HepG2 (cell line): ENCODE results near the gene ADGRG6. TPM values are rescaled to one million over a fixed set of nuclear protein-coding genes. Genes with fewer than 3 reads are reported as not detected.
A peak's percentile ranks its signal among the peaks of the same experiment; 100 is the strongest.

Source experiments
- ATAC-seq: fragments of 200-7000 bp; cut with Tn5 transposase; 3 replicates; pipeline ENCODE4 v1.9.1; 2020; ENCODE audit warnings: mild to moderate bottlenecking, moderate library complexity
- BruUV-seq: library from RNA; stranded (reverse); fragments of 400-500 nt; replicated peaks from 2 replicates; lab custom pipeline; 2021; lab: Mats Ljungman, UMichigan
- CTCF ChIA-PET: fragments of 300-600 bp; formaldehyde crosslinking; extraction: SDS; loops from one replicate; lab custom pipeline; 2021; ENCODE audit warnings: low total read pairs, inconsistent platforms, low intra/inter-chr PET ratio; lab: Yijun Ruan, JAX
- POLR2A ChIA-PET: fragments of 350-600 bp; sonication (Branson Sonifier 250); formaldehyde crosslinking; loops from one replicate; lab custom pipeline; 2020; ENCODE audit warnings: antibody characterized with exemption, inconsistent platforms; lab: Yijun Ruan, JAX
- DNase-seq: peaks from one replicate; pipeline ENCODE4 v3.0.0-alpha.2; 2015; ENCODE audit warnings: low spot score
- FAIRE-seq: peaks from 3 replicates; lab custom pipeline; 2011; peaks lifted over from hg19 to GRCh38; lab: Jason Lieb, UNC
- H2AFZ ChIP-seq: one replicate; pipeline ENCODE4 v1.6.1; 2011; ENCODE audit warnings: low read length, inconsistent platforms
- H3K27ac ChIP-seq: fragments of 300-600 bp; 3 replicates; pipeline ENCODE4 v1.8.0; 2011; ENCODE audit warnings: mixed run types, mild to moderate bottlenecking, mixed read lengths, low read length, inconsistent platforms; ENCODE audit not compliant: insufficient read depth; ENCODE audit errors: extremely low read length
- H3K27me3 ChIP-seq, 2 experiments: fragments of 200-600 bp in 1 of 2; 2 replicates in 1 of 2; 3 replicates in 1 of 2; pipeline versions ENCODE4 v1.6.0 to v1.8.0; 2011; ENCODE audit warnings: low read length in 2 of 2, mild to moderate bottlenecking in 2 of 2, moderate library complexity in 2 of 2, inconsistent platforms in 1 of 2; ENCODE audit not compliant: insufficient read depth in 2 of 2, control insufficient read depth in 1 of 2
- H3K36me3 ChIP-seq, 2 experiments: fragments of 200-600 bp in 1 of 2; replicated peaks in 1 of 2; 2 replicates in 1 of 2; 3 replicates in 1 of 2; pipeline versions ENCODE4 v1.5.1 to v1.8.0; 2011; ENCODE audit warnings: low read length in 2 of 2, inconsistent platforms in 1 of 2; ENCODE audit not compliant: insufficient read depth in 2 of 2, control insufficient read depth in 1 of 2
- H3K4me1 ChIP-seq: 2 replicates; pipeline ENCODE4 v1.5.1; 2012; ENCODE audit warnings: low read length, inconsistent platforms; ENCODE audit not compliant: insufficient read depth
- H3K4me2 ChIP-seq: 2 replicates; pipeline ENCODE4 v1.6.0; 2011; ENCODE audit warnings: low read depth, low read length, inconsistent platforms
- H3K4me3 ChIP-seq, 3 experiments: fragments of 200-600 bp in 1 of 3; sonication (generic), shearing (Covaris generic) in 1 of 3; replicated peaks in 1 of 3; 2 replicates each; pipeline ENCODE4 v1.5.1; 2011 to 2016; ENCODE audit warnings: low read length in 3 of 3, inconsistent platforms in 2 of 3, low read depth in 2 of 3, mild to moderate bottlenecking in 2 of 3, control low read depth in 1 of 3, mixed read lengths in 1 of 3; ENCODE audit not compliant: insufficient read depth in 1 of 3
- H3K79me2 ChIP-seq: one replicate; pipeline ENCODE4 v1.6.1; 2011; ENCODE audit warnings: low read length, inconsistent platforms; ENCODE audit not compliant: insufficient read depth
- H3K9ac ChIP-seq: 2 replicates; pipeline ENCODE4 v1.6.0; 2011; ENCODE audit warnings: mild to moderate bottlenecking, low read depth, low read length, inconsistent platforms; ENCODE audit not compliant: insufficient read depth
- H3K9me3 ChIP-seq: 2 replicates; pipeline ENCODE4 v1.5.1; 2012; ENCODE audit warnings: mild to moderate bottlenecking, low read length
- H4K20me1 ChIP-seq: 2 replicates; pipeline ENCODE4 v1.6.0; 2011; ENCODE audit warnings: inconsistent platforms, mild to moderate bottlenecking, low read length, moderate library complexity; ENCODE audit not compliant: insufficient read depth
- MED1 ChIP-seq: sonication (generic); formaldehyde crosslinking; IDR thresholded peaks from 2 replicates; pipeline ENCODE4 v1.4.0; 2020; ENCODE audit warnings: missing genetic modification reagents
- RBM22 ChIP-seq: fragments of 200-400 bp; formaldehyde crosslinking; optimal IDR thresholded peaks from 2 replicates; pipeline ENCODE3; 2017; ENCODE audit warnings: mild to moderate bottlenecking, low read length, moderate library complexity
- TBX2 ChIP-seq: sonication (generic); formaldehyde crosslinking; IDR thresholded peaks from 2 replicates; pipeline ENCODE4 v1.5.0; 2020; ENCODE audit warnings: missing genetic modification reagents, mild to moderate bottlenecking, borderline replicate concordance
- ZNF3 ChIP-seq: IDR thresholded peaks from 2 replicates; pipeline ENCODE4 v1.7.0; 2017; ENCODE audit warnings: inconsistent platforms
- ZNF329 ChIP-seq: sonication (generic); formaldehyde crosslinking; IDR thresholded peaks from 2 replicates; pipeline ENCODE4 v1.9.0; 2021; ENCODE audit warnings: low read depth, mild to moderate bottlenecking, missing genetic modification reagents
- WGBS: methylation state at CpG from one replicate; pipeline ENCODE4 v1.1.6; 2017; ENCODE audit warnings: low lambda C conversion rate; 5-methylcytosine and 5-hydroxymethylcytosine counted together
- in situ Hi-C: cut with HindIII; loops from 2 replicates; pipeline ENCODE4 v1.10.0; 2017; ENCODE audit warnings: low pct_unique_long_range_greater_than_20kb; ENCODE audit not compliant: extremely low pct_ligation_motif_present
- intact Hi-C: fragments of 100-400 bp; cut with micrococcal nuclease; formaldehyde crosslinking; loops from one replicate; pipeline ENCODE4 v1.10.0; 2022; ENCODE audit not compliant: unreplicated experiment
- polyA plus RNA-seq, 8 experiments: library from polyadenylated mRNA; depleted of rRNA in 3 of 8; stranded (reverse) in 7 of 8; unstranded in 1 of 8; fragments of >200 nt; fragmentation: Illumina TruSeq in 4 of 8; extraction: Trizol in 4 of 8; gene quantifications; 2 replicates each; pipeline versions ENCODE4 v1.2.1 to v1.2.3, GENCODE V29; 2011 to 2016; ENCODE audit warnings: low read depth in 4 of 8, missing spikeins in 1 of 8, mixed read lengths in 1 of 8; ENCODE audit not compliant: insufficient read depth in 1 of 8
- total RNA-seq, 5 experiments: library from RNA; depleted of rRNA; stranded (reverse); fragments of >200 nt; fragmentation: Illumina TruSeq; extraction: Trizol; gene quantifications; 2 replicates each; pipeline ENCODE4 v1.2.3, GENCODE V29; 2016; ENCODE audit warnings: low read depth in 1 of 5
- TF ChIP-seq, protein P1 (sequence below): sonication (generic); formaldehyde crosslinking; IDR thresholded peaks from 2 replicates; pipeline ENCODE4 v1.4.0; 2020; ENCODE audit warnings: missing genetic modification reagents
- TF ChIP-seq, protein P2 (sequence below): sonication (generic); formaldehyde crosslinking; IDR thresholded peaks from 2 replicates; pipeline ENCODE4 v1.5.0; 2020; ENCODE audit warnings: mild to moderate bottlenecking, missing genetic modification reagents
- TF ChIP-seq, protein P3 (sequence below): sonication (generic); formaldehyde crosslinking; IDR thresholded peaks from 2 replicates; pipeline ENCODE4 v1.5.0; 2020; ENCODE audit warnings: mild to moderate bottlenecking, missing genetic modification reagents

Gene ADGRG6
- total and polyA plus RNA-seq, 2 of the 13 experiments (the other 11 are each of a cell fraction or from before 2014, with no cell fraction given) = 129 to 249 TPM

DNA sequence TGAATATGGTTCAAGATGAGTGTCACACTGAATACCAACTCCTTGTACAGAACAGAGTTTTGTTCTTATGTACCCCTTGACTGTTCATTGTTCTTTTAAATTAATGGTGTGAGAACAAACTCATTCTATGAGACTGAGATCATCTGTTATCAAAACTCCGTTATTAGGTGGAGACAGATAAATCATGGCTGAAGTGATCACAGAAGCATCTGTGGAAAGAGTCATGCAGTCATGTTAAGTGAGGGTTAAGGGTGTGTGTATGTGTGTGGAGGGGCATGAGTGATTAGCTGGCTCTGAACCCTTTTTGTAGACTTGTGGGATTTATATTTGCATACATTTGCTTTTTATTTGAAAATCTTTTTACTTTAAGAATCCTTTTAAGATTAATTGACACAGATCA, 24.7 kb downstream of the ADGRG6 start:
- Histone ChIP-seq H3K79me2 (peaks cover 94% of the 10 kb centered on the region), H3K4me2 (no peak overlapping the region), H2AFZ (no peak overlapping the region), H4K20me1 (peaks cover 8% of the 10 kb centered on the region; the same call in 1 of the 2 replicates), H3K4me1 (peaks cover 90% of the 10 kb centered on the region), H3K27me3 (no peaks in the 10 kb centered on the region), H3K4me3 (no peak overlapping the region), H3K9me3 (no peaks in the 10 kb centered on the region), H3K27ac (no peak overlapping the region), H3K36me3 (peaks cover 4 to 24% of the 10 kb centered on the region in 2 experiments; a peak in 2 of 5 replicates), H3K9ac (no peak overlapping the region)
- ATAC-seq (no peak), DNase-seq (no peak), FAIRE-seq (no peak)
- no TSS peak for BruUV-seq
- intact Hi-C loops = no loop called here
- ChIA-PET POLR2A (interaction anchor here (1.2 kb wide), 1 partner anchor 41 kb away, joined by 3 read pairs; no protein-coding TSS in a partner anchor), CTCF (no interaction called here)
- 98% methylated on average over 1 of the region's 1 CpG for WGBS
- TF ChIP-seq RBM22 (peak; percentile 88), ZNF3 (CRISPR knock-in tag) (no peak)
- TF ChIP-seq, protein P1, sequence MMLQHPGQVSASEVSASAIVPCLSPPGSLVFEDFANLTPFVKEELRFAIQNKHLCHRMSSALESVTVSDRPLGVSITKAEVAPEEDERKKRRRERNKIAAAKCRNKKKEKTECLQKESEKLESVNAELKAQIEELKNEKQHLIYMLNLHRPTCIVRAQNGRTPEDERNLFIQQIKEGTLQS (CRISPR knock-in tag) = no peak
- TF ChIP-seq, protein P2, sequence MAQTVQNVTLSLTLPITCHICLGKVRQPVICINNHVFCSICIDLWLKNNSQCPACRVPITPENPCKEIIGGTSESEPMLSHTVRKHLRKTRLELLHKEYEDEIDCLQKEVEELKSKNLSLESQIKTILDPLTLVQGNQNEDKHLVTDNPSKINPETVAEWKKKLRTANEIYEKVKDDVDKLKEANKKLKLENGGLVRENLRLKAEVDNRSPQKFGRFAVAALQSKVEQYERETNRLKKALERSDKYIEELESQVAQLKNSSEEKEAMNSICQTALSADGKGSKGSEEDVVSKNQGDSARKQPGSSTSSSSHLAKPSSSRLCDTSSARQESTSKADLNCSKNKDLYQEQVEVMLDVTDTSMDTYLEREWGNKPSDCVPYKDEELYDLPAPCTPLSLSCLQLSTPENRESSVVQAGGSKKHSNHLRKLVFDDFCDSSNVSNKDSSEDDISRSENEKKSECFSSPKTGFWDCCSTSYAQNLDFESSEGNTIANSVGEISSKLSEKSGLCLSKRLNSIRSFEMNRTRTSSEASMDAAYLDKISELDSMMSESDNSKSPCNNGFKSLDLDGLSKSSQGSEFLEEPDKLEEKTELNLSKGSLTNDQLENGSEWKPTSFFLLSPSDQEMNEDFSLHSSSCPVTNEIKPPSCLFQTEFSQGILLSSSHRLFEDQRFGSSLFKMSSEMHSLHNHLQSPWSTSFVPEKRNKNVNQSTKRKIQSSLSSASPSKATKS = no peak
- in situ Hi-C loops = no loop called here

DNA sequence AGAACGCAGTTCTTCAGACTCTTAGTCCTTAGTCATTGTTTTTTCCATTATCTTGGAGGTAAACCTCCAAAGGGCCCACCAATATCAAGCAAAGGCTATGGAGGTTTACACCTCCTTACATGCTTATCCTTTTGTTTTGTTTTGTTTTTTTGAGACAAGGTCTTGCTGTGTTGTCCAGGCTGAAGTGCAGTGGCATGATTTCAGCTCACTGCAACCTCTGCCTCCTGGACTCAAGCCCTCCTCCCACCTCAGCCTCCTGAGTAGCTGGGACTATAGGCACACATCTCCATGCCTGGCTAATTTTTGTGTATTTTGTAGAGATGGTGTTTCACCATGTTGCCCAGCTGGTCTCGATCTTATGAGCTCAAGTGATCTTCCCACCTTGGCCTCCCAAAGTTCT, 26.3 kb downstream of the ADGRG6 start:
- POLR2A ChIA-PET = no interaction called here
- Histone ChIP-seq H3K79me2 (peaks cover 94% of the 10 kb centered on the region), H3K9ac (no peak overlapping the region), H3K27me3 (no peaks in the 10 kb centered on the region), H3K9me3 (no peaks in the 10 kb centered on the region), H2AFZ (no peak overlapping the region), H3K27ac (no peak overlapping the region), H4K20me1 (0 out of 2 replicates have a peak, but pooled peaks cover 2% of the 10 kb centered on the region), H3K36me3 (peaks cover 3 to 21% of the 10 kb centered on the region in 2 experiments; a peak in 3 of 5 replicates), H3K4me3 (no peak overlapping the region), H3K4me2 (no peak overlapping the region), H3K4me1 (peaks cover 90% of the 10 kb centered on the region)
- intact Hi-C loops (no loop called here), in situ Hi-C loops (no loop called here)
- CTCF ChIA-PET = no interaction called here
- WGBS = 97% methylated on average over 2 of the region's 2 CpGs
- DNase-seq (no peak), FAIRE-seq (no peak), ATAC-seq (no peak)
- no TSS peak for BruUV-seq
- TF ChIP-seq TBX2 (no peak), ZNF329 (CRISPR knock-in tag) (0 out of 2 replicates have a peak, but pooled peaks have one; percentile 26), MED1 (CRISPR knock-in tag) (no peak)
- TF ChIP-seq, protein P3, sequence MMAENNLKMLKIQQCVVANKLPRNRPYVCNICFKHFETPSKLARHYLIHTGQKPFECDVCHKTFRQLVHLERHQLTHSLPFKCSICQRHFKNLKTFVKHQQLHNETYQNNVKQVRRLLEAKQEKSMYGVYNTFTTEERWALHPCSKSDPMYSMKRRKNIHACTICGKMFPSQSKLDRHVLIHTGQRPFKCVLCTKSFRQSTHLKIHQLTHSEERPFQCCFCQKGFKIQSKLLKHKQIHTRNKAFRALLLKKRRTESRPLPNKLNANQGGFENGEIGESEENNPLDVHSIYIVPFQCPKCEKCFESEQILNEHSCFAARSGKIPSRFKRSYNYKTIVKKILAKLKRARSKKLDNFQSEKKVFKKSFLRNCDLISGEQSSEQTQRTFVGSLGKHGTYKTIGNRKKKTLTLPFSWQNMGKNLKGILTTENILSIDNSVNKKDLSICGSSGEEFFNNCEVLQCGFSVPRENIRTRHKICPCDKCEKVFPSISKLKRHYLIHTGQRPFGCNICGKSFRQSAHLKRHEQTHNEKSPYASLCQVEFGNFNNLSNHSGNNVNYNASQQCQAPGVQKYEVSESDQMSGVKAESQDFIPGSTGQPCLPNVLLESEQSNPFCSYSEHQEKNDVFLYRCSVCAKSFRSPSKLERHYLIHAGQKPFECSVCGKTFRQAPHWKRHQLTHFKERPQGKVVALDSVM (CRISPR knock-in tag) = 0 out of 2 replicates have a peak, but pooled peaks have one; percentile 22
